NCI-H1092 treated with DMSO at 0.1 percent for 48 hours (cell line): ENCODE results near the gene ATP5F1C.
"Not testable (repeated sequence)": the region's sequence is repeated elsewhere in the genome, so short reads cannot be mapped to it uniquely, and the experiment has no call there.

Experiments
- DNase-seq: peaks from one replicate; lab custom pipeline; 2025; lab: John Stamatoyannopoulos, UW

The ATP5F1C gene

DNA sequence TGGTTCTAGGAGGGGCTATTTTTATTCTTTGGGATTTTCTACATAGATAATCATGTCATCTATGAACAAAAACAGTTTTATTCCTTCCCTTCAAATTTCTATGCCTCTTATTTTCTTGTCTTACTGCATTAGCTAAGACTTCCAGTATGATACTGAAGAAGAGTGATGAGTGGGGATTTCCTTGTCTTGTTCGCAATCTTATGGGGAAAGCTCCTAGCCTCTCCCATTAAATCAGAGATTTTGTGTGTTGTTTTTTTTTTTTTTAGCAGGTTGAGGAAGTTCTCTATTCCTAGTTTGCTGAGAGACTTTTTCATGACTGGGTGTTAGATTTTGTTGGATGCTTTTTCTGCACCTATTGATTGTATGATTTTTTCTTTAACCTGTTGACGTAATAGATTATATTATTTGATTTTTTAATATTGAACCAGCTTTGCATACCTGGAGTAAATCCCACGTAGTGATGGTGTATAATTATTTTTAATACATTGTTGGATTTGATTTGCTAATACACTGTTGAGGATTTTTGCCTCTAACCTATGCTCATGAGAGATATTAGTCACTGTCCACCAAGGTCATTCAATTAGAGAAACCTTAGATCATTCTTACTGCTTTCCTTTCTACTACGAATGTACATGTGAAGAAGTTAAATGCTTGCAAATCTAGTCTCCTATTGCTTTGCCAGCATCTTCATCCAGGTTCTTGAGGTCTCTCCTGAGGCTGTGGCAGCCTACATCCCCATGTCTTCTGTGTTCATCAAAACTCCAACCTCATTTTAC is 6.5 kb downstream of the ATP5F1C start:
- DNase-seq = no peak

DNA sequence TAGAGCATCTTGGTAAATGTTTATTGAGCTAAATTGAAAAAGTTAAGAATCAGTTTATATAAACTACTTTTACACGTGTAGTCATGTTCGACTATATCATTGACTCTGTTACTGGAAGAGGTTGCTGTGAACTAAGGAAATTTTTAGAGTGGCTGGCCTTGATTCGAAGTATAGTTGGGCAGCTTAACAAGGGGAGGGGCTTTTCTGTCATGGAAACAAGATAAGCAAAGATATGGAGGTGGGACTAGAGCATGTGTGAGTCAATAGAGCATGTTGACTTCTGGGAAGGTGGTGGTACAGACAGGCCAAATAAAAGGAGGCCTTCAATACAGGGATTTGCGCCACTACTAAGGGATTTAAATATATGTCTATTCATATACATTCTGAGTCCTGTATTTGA is 7.6 kb downstream of the ATP5F1C start:
- no peak for DNase-seq

DNA sequence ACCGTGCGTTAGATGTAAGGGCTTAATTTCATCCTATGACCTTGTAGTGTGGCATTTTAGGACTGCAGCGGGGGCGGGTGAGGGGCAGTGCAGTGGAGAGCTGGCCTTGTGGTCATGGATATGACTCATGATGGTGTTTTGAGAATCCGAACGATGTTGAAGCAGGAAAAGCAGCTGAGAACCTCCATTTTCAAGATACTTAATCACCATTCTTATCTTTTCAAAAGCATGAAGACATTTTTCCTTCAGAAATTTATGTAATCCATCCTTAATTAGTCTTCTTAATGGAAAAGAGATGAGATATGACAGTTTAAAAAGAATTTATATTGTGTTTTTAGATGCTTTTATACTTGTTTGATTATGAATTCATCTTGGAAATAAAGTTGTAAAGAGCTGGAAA is 9.6 kb downstream of the ATP5F1C start:
- DNase-seq = no peak

DNA sequence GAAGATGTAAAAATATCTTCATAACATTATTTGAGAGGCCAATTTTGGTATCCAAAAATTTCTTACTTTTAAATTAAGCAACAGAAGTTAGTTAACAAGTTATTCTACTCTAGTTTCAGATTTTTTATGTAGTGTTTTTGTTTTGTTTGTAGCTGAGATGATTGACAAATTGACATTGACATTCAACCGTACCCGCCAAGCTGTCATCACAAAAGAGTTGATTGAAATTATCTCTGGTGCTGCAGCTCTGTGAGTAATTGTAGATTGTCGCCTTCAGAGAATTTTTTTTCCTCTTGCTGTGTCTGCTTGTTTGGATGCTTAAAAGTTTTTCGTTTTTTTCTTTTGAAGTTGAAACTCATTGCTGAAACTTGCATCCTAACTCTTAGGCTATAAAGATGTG is 14.6 kb downstream of the ATP5F1C start:
- no peak for DNase-seq

DNA sequence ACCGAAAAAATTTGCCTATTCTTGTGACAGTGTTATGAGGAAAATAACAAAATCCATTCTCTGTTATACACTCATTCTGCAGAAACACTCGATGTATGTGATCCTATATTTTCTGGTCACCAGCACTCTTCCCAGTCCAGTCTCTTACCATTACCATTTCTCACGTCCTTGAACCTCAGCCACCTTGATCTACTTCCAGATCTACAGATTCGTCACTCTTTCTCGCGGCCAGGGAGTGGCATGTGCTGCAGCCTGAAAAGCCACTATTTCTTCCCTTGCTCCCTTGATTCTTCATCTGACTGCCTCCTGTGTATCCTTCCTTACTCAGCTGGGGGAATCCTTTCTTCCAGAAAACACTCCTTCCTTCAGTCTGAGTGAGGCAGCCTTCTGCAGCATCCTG is 16.2 kb downstream of the ATP5F1C start:
- no peak for DNase-seq

DNA sequence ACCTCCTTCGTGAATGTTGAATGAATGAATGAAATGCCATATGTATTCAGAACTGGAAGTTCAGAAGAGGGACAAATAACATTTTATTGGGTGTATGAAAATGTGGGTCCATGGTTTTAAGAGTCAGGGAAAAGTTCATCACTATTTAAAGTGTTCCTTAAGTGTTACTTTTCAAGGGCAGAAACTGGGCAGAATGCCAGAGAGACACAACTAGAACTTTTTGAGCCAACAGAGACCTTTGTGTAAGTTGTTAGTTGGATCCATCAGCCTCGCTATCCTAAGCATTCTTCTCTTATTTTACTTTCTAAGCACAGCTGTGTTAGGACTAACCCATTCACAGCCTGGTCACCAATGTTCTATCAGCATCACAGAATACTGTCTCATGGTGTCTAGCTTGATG is 16.8 kb downstream of the ATP5F1C start:
- DNase-seq = no peak

DNA sequence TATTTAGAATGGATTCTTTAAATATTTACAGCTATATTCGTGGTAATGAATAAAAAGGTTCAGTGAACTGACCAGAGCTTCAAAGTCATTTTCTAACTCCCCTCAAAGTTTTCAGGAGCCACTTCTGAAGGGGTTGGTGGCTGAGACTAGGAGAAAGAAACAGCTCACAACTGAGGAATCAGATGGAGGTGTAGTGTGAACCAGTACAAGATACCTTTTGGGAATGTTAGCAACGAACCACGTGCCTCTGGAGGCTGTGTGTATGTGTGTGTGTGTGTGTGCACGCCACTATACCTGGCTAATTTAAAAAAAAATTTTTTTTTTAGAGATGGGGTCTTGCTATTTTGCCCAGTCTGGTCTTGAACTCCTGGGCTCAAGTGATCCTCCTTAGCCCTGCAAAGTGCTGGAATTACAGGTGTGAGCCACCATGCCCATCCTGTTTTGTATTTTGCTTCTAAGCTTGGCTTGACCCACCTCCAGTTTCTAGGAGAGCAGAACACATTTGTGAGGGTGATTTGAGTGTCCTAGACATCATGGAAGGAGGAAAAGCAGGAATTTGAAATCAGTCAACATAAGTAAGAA is 20.8 kb downstream of the ATP5F1C start:
- no peak for DNase-seq

DNA sequence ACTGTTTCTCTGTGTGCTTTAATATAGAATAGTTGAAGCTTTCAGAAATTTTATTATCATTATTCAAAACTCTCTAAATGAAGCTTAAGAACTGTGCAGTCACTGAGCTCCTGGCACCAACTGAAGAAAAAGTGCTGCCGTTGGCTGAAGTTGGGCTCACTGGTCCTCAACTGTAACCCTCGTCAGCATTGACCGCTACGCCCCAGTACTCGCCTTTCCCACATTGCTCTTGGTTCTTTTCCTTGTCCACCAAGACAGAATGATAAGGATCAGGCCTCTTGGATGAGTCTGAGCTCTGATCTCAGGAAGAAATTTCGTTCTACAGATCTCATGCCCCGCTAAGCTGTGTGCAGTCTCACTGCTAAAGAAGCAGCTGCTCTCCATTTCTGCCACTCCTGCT is 22.5 kb downstream of the ATP5F1C start:
- no peak for DNase-seq

DNA sequence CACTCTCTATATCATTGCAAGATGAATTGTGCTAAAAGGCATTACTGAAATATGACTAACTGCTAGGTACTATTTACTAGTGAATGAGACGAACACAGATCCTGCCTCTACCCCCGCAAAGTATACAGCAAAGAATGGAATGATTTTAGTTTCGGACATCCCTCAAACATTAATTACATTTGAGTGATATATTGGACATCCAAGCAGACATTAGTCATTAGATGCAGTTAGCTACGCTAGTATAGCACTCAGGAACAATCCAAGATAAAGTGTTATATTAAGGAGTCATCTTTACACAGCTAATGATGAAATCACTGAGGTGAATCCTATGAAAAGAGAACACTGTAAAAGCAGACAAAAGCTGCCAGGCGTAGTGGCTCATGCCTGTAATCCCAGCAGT is 23.0 kb downstream of the ATP5F1C start:
- DNase-seq = no peak

DNA sequence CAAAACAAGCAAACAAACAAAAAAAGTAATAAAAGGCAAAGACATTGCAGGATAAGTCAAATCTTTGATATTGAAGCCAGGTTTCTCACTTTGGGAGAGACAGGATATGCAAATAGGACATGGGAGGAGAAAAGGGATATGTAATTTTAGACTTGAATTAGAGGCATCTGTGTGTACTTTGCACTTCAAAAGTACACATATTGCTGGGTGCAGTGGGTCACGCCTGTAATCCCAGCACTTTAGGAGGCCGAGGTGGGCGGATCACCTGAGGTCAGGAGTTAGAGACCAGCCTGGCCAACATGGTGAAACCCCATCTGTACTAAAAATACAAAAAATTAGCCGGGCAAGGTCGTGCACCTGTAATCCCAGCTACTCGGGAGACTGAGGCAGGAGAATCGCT is 23.8 kb downstream of the ATP5F1C start:
- not testable (repeated sequence) for DNase-seq

DNA sequence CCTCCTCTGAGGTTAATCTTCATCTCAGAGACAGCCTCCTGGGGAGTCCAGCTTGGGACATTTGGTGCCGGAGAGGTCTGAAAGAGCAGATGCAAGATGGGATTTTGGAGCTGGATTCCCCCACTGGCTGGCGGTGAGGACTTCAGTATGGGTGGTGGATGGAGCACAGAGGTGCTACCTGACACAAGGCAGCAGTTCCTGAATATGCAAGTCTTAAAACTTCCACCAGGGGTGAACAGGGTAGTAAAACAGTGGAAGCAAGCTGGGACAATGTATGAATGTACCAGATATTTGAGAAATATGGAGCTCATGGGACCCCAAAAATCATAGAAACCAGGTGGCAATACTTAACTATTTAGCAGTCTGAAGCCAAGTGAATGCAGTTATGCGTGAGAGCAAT is 25.5 kb downstream of the ATP5F1C start:
- DNase-seq = no peak

DNA sequence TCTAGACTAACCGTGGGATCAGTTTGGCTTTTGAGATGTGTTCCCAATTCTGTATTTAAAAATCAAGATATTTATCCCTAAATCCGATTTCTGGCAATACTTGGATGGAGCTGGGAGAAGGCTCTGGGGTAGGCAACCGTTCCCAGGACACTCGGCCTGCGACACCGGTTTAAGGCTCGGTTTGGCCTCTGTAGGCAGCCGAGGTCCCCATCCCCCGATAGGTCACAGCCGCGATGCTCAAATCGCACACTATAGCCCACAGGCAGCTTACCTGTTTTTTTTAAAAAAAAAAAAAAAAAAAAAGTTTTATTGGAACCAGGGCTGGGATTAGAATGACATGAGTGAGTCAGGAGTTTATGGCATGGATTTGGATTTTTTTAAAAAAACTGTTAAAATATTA is 29.6 kb downstream of the ATP5F1C start:
- no peak for DNase-seq

DNA sequence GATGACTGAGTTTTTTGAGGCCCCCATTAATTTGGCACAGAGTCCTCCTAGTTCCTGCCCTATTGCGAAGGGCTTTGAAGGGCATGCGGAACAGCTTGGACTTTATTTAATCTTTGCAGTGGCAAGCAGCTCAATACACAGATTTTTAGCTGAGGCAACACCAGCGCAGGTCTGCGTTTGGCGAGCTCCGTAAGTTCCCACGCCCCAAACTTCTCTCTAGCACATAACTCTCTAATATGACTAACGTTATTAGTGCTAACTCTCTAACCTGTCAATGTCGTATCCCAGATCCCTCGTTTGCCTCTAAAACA is 30.0 kb downstream of the ATP5F1C start:
- DNase-seq = no peak

DNA sequence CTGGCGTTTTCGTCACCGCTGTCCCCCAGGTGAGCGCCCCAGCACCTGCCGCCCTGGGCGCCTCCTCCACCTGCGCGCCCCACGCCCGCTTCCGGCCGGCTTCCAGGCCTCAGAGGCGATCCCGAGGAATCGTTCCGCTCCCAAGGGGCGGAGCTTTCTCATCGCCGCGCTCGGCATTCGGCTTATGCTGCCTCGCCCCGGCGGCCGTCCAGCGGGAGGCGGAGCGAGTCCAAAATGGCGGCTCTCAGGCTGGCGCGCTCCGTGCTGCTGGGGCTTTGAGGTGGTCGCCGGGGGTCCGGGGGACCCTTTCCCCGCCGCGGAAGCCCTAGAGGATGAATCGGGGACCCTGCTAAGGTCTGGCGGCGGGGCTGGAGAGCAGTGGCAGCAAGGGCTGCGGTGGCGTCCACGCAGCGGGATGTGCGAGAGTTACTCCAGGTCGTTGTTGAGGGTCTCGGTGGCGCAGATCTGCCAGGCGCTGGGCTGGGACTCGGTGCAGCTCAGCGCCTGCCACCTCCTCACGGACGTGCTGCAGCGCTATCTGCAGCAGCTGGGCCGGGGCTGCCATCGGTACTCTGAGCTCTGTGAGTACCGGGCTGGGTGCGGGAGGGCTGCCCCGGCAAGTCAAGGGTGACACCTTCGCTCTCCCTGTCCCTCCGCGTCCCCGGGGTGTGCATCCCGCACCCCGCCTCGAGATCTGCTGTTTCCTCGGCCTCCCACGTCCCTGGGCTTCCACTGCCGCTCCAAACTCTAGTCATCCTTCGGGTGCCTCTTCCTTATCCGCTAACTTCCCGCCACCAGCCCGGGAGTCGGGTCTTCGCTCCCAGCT is 30.5 kb downstream of the ATP5F1C start, which contains the start of gene TAF3:
TAF3 (plus strand) TSS at position 211 of the 826 bp plus-strand sequence; CDS start at position 416, 205 bp downstream.
- DNase-seq = peak; percentile 86

DNA sequence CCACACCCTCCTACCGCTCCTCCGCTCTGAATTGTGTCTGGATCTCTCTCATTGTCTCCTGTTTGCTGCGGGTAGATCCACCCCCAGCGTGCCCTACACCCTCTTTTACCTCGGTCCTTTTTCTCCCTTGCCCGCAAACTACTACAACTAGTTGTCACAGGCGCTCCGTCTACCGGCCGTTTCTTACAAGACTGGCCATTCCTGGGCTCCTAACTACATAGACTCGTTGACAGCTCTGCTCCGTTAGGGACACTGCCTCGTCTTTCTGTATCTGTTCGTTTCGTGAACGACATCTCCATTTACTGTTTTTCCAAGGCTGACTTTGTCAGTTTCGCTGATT is 31.1 kb downstream of the ATP5F1C start:
- peak; percentile 23 for DNase-seq

DNA sequence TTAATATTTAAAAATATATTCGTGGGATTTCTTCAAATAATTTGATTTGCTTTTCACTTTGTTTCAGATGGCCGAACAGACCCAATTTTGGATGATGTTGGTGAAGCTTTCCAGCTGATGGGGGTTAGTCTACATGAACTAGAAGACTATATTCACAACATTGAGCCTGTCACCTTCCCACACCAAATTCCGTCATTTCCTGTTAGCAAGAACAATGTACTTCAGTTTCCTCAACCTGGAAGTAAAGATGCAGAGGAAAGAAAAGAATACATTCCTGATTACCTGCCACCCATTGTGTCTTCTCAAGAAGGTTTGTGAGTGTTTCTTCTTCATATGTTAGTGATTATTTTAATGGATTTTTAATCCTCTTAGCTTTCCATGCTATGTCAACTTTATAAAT is 36.3 kb downstream of the ATP5F1C start:
- DNase-seq = no peak

DNA sequence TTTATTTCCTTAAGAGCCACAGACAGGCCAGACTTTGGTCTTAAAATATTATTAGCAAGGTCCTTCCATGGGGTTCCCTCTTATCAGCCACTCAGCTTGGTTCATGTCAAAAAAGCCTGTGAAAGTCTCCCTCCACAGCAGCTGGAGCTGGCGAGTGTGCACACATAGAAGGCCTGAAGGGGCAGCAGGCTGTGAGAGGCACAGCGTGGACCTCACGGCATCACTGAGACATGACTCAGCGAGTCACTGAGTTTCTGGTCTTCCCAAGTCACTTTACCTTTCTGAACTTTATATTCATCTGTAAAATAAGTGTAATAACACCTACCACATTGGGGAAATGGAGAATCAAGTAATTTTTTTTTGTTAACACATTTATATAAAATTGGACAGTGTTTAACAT is 39.0 kb downstream of the ATP5F1C start:
- DNase-seq = no peak

DNA sequence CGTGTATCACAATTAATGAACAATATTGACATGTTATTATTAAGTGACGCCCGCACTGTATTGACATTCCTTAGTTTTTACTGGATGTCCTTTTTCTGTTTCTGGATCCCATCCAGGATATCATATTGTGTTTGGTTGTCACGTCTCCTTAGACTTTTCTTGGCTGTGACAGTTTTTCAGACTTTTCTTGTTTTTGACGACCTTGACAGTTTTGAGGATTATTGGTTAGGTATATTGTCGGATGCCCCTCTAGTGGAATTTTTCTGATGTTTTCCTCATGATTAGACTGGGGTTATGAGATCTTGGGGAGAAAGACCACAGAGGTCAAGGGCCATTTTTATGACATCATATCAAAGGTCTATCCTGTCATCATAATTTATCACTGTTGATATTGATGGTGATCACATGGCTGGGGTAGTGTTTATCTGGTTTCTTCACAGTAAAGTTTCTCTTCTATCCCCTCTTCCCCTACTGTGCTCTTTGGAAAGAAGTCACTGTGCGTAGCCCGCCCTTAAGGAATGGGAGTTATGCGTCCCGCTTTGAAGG is 41.4 kb downstream of the ATP5F1C start:
- no peak for DNase-seq

DNA sequence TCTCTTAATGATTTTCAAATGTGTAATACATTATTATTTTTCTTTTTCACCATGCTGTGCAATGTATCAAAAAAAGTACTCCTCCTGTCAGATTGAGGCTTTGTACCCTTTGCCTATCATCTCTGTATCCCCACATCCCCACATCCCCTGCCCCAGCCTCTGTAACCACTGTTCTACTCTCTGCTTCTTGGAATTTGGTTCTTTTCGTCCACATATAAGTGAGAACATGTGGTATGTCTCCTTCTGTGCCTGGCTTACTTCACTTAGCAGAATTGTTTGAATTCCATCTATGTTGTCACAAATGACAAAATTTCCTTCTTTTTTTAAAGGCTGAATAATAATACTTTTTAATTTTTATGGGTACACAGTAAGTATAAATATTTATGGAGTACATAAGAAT is 44.1 kb downstream of the ATP5F1C start:
- DNase-seq = no peak

DNA sequence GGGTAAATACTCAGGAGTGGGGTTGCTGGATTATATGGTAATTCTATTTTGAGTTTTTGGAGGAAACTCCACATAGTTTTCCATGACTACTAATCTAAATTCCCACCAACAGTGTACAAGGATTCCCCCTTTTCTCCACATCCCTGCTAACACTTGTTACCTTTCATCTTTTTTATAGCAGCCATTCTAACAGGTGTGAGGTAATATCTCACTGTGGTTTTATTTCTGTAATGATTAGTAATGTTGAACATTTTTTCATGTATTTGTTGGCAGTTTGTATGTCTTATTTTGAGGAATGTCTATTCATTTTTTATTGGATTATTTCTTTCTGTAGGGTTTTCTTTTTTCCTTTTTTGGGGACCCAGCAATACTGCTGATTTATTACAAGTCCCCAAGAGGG is 45.2 kb downstream of the ATP5F1C start:
- no peak for DNase-seq

DNA sequence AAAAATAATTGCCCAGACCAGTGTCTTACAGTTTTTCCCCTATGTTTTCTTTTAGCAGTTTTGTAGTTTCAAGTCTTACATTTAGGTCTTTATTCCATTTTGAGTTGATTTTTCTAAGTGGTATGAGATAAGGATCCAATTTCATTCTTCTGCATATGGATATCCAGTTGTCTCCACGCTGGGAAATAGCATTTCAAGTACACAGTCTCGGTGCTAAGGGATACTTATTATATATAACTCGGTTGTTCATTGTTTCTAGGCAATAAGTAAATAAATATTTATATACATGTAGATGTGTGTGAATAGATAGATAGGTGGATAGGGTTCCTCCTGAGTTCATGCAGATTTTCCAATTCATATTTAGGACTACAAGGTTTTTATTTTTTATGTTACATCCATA is 46.3 kb downstream of the ATP5F1C start:
- no peak for DNase-seq

DNA sequence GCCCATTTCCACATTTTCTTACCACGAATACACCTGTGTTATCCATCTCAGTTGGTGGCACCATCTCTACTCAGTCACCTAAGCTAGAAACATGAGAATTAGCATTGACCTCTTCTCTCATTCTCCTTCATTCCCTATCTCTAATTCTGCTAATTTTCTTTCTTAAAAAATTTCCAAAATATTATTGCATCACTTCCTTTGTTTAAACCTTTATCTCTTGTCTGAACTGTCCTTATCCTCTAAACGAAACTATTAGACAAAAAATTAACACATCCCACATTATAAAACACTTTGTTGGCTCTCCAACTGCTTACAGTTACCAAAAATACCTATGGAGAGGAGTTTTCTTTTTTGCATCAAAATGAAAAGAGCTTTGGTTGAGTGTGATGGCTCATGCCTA is 48.6 kb downstream of the ATP5F1C start:
- DNase-seq = no peak

DNA sequence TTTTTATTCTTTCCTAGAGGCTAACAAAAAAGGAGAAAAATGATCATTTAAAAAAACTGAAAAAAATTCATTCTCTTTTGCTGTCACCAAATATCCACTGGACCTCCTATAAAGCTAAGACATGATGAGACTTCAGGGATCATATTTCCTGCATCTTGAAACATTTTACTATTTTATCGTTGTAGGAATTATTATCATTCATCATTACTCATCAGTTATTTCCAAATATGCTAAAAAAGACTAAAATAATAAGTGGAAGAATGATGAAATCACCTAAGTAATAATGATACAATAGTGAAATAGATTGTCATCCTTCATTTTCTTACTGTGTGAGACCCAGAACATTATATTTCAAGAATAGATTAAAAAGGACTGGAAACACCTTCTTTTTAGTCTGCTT is 58.6 kb downstream of the ATP5F1C start:
- no peak for DNase-seq
